Mesothelial cell of epicardium (in vitro differentiated cells): ENCODE data around the gene MARS1. TPM values are rescaled to one million over a fixed set of nuclear protein-coding genes. Genes with fewer than 3 reads are reported as not detected.
"Not testable (repeated sequence)": the region's sequence is repeated elsewhere in the genome, so short reads cannot be mapped to it uniquely, and the experiment has no call there.

Experiments
- DNase-seq, 2 experiments: peaks; one replicate each; pipeline ENCODE4 v3.0.0; 2021; ENCODE audit warnings: low spot score in 2 of 2; ENCODE audit not compliant: unreplicated experiment in 2 of 2
- H3K27ac Mint-ChIP-seq: 2 replicates; pipeline ENCODE4 v1.8.0; 2021; ENCODE audit warnings: mixed read lengths
- H3K27me3 Mint-ChIP-seq: 2 replicates; pipeline ENCODE4 v1.8.0; 2021; ENCODE audit warnings: low read depth, mixed read lengths
- H3K36me3 Mint-ChIP-seq: 2 replicates; pipeline ENCODE4 v1.8.0; 2021; ENCODE audit warnings: mixed read lengths
- H3K4me1 Mint-ChIP-seq: 2 replicates; pipeline ENCODE4 v1.8.0; 2021; ENCODE audit warnings: mixed read lengths
- H3K4me3 Mint-ChIP-seq: 2 replicates; pipeline ENCODE4 v1.8.0; 2021; ENCODE audit warnings: mild to moderate bottlenecking, moderate library complexity, mixed read lengths
- H3K9me3 Mint-ChIP-seq: 2 replicates; pipeline ENCODE4 v1.8.0; 2021; ENCODE audit warnings: mixed read lengths
- CTCF ChIP-seq: fragments of 200-600 bp; sonication (generic); IDR thresholded peaks from one replicate; pipeline ENCODE4 v1.5.0; 2021; ENCODE audit warnings: antibody characterized with exemption; ENCODE audit not compliant: unreplicated experiment
- total RNA-seq: library from RNA; stranded (reverse); gene quantifications from 3 replicates; pipeline ENCODE4 v1.2.1, GENCODE V29; 2021

MARS1 gene
- total RNA-seq, 1 donor from 2014 or later, result 177 TPM

- no peaks in the 10 kb centered on the region for H3K27me3 Mint-ChIP-seq
- peaks cover 46% of the 10 kb centered on the region for H3K36me3 Mint-ChIP-seq
- TF ChIP-seq CTCF, result no peak
- no peak overlapping the region for H3K4me3 Mint-ChIP-seq
- H3K27ac Mint-ChIP-seq, result no peak overlapping the region
- no peaks in the 10 kb centered on the region for H3K4me1 Mint-ChIP-seq
- H3K9me3 Mint-ChIP-seq, result no peaks in the 10 kb centered on the region
- DNase-seq, result no peak
These were observed 23.3 kb downstream of the MARS1 start for GRCh38 chr12:57511161-57511560.

GRCh38 chr12:57511588-57512325 is 23.9 kb downstream of the MARS1 start:
- Mint-ChIP-seq H3K27me3 (no peaks in the 10 kb centered on the region), H3K9me3 (no peaks in the 10 kb centered on the region), H3K27ac (no peak overlapping the region), H3K36me3 (peaks cover 44% of the 10 kb centered on the region), H3K4me3 (no peak overlapping the region), H3K4me1 (no peaks in the 10 kb centered on the region)
- TF ChIP-seq CTCF, result no peak
- no peak for DNase-seq

GRCh38 chr12:57512665-57513064 is 24.8 kb downstream of the MARS1 start:
- peaks cover 2% of the 10 kb centered on the region for H3K4me1 Mint-ChIP-seq
- TF ChIP-seq CTCF, result no peak
- no peak for DNase-seq
- H3K27me3 Mint-ChIP-seq, result no peaks in the 10 kb centered on the region
- peak overlapping the region; percentile 24 for H3K27ac Mint-ChIP-seq
- peaks cover 52% of the 10 kb centered on the region for H3K36me3 Mint-ChIP-seq
- no peaks in the 10 kb centered on the region for H3K9me3 Mint-ChIP-seq
- no peak overlapping the region for H3K4me3 Mint-ChIP-seq

- no peaks in the 10 kb centered on the region for H3K9me3 Mint-ChIP-seq
- peaks cover 49% of the 10 kb centered on the region for H3K36me3 Mint-ChIP-seq
- H3K27me3 Mint-ChIP-seq, result no peaks in the 10 kb centered on the region
- DNase-seq, result no peak
- H3K27ac Mint-ChIP-seq, result no peak overlapping the region
- peaks cover 5% of the 10 kb centered on the region for H3K4me1 Mint-ChIP-seq
- no peak overlapping the region for H3K4me3 Mint-ChIP-seq
- no peak for TF ChIP-seq CTCF
These were observed 25.4 kb downstream of the MARS1 start for GRCh38 chr12:57513266-57513665.

- not testable (repeated sequence) for H3K4me1 Mint-ChIP-seq, H3K9me3 Mint-ChIP-seq, H3K4me3 Mint-ChIP-seq, H3K27me3 Mint-ChIP-seq, DNase-seq, H3K27ac Mint-ChIP-seq
- H3K36me3 Mint-ChIP-seq, result peaks cover 49% of the 10 kb centered on the region
These were observed 25.8 kb downstream of the MARS1 start for GRCh38 chr12:57513677-57514076.

GRCh38 chr12:57514246-57514645 is 26.4 kb downstream of the MARS1 start:
- H3K4me3 Mint-ChIP-seq, H3K27ac Mint-ChIP-seq: not testable (repeated sequence)
- H3K4me1 Mint-ChIP-seq, result peaks cover 13% of the 10 kb centered on the region

More at GRCh38 chr12:57514246-57514645, 26.4 kb downstream of the MARS1 start:
- H3K9me3 Mint-ChIP-seq, DNase-seq, H3K27me3 Mint-ChIP-seq: not testable (repeated sequence)
- peaks cover 47% of the 10 kb centered on the region for H3K36me3 Mint-ChIP-seq
